HG02610 (cell line): ENCODE measurements around the gene ST14.

ENCODE experiments used
- ATAC-seq: cut with Tn5 transposase; IDR thresholded peaks from one replicate; pipeline ENCODE4 v1.9.1; 2021; ENCODE audit warnings: mild to moderate bottlenecking, moderate library complexity; ENCODE audit not compliant: unreplicated experiment

The ST14 gene

DNA sequence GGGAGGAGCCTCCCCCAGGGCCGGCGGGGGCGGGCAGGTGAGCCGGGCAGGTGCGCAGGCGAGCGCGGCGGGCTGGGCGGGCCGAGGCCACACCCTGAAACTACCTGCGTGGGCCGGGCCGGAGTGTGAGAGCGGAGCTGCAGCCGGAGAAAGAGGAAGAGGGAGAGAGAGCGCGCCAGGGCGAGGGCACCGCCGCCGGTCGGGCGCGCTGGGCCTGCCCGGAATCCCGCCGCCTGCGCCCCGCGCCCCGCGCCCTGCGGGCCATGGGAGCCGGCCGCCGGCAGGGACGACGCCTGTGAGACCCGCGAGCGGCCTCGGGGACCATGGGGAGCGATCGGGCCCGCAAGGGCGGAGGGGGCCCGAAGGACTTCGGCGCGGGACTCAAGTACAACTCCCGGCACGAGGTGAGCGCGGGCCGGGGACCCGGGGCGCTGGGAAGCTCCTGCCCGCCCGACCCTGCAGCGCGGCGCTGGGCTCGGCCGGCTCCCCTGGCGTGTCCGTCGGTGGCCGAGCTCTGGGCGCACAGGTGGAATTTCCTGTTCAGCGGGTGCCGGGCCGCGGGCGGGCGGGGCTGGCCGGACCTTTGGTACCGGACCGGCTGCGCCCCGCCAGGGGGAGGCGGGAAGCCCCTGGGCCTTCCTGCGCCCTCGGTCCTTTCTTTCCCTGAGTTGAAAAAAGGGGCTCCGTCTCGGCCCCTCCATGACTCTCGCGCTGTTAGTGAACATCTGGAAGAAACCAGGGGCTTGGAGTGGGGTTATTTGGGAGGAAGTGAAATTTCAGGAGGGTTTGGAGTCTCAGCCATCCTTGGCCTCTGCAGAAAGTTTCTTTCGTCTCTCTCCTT is at the start of gene ST14:
TSS of gene ST14 (plus strand) at position 126 of the 841 bp plus-strand sequence. CDS start at position 324, 198 bp downstream.
- no peak for ATAC-seq

DNA sequence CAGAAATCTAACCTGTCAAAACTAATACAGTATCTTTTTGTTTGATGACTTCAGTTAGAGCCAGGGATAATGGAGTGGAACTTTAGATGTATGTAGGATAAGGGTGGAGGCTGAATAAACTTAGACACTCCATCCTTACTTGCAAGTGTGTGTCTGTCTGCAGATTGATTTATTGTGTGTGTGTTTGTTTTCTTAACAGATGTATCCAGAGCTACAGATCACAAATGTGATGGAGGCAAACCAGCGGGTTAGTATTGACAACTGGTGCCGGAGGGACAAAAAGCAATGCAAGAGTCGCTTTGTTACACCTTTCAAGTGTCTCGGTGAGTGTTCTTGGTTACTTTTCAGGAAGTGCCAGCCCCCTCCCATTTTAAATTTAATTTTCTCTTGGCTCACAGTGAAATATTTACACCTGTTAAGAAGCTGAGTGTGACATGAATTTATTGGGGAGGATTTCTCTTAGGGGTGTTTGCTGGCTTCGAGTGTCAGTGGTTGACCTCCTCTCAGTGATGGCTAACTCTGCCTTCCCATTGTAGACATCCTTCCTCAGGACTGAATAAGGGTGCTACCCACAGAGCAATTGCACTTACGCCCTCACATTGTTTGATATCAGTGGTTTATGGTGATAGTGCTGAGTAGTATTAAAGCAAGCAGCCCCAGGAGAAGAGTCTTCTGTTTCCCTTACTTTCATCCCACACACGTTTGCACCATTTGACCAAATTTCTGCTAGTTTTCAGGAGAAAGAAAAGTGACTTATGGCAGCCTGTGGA is 49.1 kb upstream of the ST14 start:
- no peak for ATAC-seq

DNA sequence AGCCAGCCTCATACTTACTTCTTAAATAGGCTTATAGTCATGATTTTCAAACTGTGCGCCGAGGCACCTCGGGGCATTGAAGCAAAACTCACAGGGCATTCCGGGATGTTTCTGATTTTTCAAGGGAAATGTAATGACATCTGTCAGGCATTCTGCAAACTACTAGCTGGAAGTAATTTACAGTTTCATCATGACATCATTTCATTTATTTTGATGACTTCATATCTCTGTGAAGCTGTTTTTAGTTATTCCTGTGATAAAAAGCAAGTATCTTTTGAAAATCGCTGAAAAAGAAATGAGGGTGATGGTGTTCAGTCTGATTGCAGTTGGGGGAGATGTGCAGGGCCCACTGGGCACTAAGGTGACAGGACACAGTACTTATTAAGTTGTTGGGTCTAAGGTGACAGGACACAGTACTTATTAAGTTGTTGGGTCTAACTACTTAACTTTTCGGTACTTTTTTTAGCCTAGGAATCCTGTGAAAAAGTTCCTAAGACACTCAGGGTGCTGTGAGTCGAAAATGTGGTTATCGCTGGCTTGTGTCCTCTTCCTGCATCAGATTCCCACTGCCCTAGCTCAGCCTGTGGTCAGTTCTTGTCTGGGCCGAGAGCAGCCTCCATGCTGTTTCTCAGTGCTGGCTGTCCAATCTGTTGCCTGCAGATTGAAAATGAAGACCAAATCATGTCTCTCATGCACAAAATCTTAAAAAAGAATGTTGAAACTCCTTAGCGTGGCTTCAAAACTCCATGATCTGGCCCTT is 47.3 kb upstream of the ST14 start:
- ATAC-seq, result no peak

DNA sequence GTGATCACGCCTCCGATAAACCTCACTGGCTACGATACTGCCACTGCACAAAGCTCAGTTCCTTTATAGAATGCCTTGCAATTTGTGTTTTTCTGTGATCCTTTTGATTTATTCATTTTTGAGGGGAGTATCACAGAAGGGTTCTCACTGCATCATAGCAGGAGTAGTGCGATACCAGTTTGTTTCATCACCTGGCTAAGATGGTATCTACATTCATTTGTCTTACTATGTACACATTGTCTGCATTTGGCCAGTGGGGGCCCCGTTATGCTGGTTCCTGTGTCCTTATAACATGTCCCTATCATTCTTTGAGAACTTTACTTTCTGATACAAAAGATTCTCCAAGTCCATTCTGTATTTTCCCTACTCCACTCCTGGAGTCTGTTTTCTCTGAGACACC is 45.3 kb upstream of the ST14 start:
- no peak for ATAC-seq

DNA sequence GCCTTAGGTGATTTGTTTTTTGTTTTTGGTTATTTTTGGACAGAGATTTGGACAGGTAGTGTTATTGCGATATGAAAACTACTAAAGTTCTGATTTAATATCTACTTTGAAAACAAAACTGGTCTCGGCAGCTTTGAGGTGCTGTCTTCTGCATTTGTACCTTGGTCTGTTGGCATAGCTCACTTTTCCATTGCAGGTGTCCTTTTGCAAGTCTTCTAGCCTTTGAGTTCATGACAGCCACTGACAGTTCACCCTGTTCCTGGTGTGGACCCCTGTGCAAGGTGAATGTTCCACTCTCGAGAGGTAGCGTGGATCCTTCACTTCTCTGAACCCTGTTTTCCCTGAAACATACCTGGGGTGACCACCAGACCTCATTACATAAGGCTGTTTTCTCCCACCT is 44.9 kb upstream of the ST14 start:
- no peak for ATAC-seq

DNA sequence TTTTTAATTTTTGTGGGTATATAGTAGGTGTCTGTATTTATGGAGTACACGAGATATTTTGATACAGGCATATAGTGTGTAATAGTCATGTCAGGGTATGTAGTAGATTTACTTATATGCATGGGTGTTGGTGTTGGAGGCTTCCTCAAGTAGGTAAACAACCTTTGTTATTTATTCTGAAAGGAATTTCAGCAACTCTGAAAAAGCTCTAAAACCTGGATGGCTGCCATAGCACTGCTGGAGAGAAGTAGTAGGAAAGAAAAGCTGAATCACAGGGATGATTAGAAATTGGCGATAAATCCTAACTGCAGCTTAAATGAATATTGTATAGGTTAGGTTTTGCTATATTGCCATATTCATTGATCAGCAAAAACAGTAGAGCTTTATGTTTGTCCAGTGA is 44.4 kb upstream of the ST14 start:
- ATAC-seq, result no peak

DNA sequence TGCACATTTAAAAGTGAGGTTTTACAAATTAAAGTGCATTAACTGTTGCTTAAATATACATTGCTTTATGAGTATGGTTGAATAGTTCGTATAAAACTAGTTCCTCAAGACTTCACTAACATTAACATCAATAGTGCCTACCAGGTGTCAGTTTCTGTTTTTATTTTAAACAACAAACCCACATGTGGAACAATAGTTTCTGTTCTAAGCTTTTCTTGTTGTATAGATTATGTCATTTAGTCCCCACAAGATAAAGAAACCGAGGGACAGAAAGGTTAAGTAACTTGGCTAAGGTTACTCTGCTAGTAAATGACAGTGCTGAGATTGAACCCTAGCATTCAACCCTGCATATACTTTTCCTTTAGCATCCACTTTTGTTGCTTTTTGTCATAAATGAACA is 41.4 kb upstream of the ST14 start:
- ATAC-seq, result peak; percentile 86

DNA sequence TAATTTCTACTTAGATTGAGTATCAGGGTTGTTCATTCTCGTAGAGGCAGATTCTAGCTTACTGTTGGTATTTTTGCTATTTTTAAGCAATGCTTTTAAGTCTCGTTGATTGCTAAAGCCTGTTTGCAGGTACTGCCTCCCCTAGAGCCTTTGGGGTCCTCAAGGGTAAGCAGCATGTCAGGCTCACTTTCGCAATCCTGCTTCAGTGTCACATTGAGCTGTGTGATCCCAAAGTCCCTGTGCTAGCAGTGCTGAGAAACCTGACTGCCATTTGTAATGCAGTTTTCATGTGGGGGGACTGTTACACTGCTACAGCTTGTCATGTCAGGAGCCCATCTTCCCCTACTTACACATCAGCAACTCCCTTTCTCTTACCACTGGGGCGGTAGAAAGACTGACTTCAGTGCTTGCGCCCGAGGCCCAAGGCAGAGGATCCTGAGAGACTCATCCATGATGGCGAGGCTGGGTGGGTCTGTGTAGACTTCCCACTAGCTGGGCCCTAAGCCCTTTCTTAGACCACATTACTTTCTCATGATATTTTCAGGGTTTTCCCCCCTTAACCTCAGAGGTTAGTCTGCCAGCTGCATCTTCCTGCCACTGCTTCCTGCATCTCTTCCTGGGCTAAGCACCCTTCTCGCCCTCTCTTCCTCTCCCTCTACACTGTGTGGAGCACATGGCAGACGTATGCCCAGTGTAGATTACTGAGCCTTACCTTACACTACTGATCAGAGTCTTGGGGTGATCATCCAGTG is 40.8 kb upstream of the ST14 start:
- ATAC-seq, result no peak

DNA sequence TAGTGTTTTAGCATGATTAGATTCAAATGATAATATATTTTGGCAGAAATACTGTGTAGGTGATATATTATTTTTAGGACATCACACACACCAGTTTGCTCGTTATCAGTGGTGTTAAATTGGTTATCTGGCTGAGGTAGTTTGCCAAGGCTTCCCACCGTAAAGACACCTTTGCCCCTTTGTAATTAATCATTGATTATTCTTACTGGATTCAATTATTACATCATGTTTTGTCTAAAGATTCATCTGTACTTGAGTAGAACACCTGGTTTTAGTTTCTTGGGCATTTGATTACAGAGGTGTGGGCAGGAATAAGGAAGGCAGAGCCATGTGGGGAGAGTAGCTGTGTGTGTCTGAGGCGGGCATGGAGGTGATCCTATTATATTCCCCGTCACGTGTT is 39.5 kb upstream of the ST14 start:
- ATAC-seq, result no peak

DNA sequence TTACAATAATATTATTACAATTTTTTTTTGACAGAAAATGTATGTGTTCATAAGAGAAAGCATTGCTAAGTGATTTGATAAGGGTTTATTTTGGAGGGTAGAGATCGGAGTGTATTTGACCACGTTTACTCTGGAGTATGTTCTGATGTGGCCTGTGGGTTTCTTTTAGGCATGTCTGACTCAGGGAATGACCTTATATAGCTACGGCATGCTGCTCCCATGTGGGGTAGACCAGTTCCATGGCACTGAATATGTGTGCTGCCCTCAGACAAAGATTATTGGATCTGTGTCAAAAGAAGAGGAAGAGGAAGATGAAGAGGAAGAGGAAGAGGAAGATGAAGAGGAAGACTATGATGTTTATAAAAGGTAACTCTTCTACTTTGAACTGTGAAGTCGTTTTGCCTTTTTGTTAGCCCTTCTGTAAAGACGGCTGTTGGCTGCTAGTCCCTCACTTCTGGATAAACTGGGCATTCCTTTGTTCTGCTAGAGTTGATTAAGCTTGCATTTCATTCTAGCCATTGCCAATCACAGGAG is 38.1 kb upstream of the ST14 start:
- ATAC-seq, result no peak

DNA sequence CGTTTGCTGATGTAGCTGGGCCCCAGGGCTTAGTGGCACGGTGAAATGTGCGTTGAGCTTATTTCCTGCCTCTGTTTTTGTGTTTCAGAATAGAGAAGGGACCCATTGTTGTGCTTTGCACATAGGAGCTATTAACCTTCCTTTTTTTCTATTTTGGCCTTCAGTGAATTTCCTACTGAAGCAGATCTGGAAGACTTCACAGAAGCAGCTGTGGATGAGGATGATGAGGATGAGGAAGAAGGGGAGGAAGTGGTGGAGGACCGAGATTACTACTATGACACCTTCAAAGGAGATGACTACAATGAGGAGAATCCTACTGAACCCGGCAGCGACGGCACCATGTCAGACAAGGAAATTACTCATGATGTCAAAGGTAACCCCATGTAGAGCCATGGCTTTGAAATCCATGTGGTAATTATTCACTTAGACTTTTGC is 37.4 kb upstream of the ST14 start:
- no peak for ATAC-seq

DNA sequence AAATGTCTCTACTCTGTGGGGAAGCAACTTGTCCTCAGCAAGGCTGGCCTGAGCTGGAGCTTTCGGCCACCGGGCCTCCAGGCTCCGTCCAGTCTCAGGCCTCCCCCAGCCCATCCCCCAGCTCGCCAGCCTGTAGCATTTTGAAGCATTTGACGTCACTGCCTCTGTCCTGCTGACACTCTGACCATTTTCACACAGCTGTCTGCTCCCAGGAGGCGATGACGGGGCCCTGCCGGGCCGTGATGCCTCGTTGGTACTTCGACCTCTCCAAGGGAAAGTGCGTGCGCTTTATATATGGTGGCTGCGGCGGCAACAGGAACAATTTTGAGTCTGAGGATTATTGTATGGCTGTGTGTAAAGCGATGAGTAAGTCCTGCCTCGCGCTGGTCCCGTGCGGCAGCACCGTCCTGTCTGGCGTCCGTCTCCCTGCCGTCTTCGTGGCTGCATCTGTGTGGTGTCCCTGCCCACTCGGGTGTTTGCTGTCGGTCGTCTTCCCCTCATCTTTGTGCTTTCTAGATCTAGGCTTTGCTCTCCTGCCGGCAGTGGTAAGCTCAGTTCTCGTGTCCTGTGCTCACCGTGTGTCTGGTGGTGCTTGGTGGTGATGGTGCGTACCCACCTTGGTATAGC is 36.1 kb upstream of the ST14 start:
- ATAC-seq, result no peak

DNA sequence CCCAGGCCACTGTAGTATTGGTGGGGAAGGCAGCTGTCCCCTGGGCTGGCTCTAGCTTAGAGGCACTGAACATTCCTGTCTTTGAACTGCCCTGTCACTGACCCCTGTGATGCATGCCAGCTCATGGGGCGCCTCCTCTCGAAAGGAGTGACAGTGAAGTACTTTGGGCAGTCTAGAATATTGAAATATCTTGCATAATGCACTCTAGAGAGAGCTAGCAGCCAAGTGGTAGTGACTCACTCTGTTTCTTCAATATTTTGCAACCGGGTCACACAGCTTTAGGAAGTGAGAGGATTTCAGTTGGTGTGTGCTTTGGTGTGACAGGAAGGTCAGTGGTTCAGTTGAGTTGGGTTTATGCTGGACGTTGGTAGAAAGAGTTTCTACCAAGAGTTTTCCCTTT is 35.5 kb upstream of the ST14 start:
- ATAC-seq, result no peak

DNA sequence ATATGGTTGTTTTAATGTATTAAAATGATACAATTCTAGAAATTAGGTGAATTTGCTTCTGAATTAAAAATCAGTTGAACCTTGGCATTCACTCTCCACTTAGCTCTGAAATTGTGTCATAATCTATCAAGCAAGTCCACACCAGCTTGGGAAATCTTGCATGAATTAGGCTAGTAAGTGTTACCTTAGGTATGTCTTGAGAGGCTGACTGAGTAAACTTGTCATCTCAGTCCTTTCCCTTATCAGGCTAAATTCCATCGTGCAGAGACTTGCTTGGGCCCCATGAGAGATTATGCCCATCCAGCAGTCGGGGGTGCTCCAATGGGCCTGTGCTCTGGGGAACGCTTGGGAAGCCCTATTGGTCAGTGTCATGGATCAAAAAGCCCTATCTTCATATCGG is 33.9 kb upstream of the ST14 start:
- ATAC-seq, result no peak

DNA sequence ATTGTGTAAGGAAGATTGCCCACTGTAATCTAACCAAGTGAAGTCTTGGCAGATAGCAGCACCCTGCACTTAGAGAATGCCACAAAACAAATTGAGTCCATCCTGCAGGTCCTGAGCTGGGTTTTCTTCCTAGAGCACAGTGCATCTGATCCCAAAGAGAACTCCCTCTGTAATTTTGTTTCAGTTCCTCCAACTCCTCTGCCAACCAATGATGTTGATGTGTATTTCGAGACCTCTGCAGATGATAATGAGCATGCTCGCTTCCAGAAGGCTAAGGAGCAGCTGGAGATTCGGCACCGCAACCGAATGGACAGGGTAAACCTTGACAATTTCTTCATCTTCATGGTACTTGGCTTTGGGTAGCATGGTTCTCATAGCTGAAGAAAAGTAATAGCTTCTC is 33.1 kb upstream of the ST14 start:
- no peak for ATAC-seq

DNA sequence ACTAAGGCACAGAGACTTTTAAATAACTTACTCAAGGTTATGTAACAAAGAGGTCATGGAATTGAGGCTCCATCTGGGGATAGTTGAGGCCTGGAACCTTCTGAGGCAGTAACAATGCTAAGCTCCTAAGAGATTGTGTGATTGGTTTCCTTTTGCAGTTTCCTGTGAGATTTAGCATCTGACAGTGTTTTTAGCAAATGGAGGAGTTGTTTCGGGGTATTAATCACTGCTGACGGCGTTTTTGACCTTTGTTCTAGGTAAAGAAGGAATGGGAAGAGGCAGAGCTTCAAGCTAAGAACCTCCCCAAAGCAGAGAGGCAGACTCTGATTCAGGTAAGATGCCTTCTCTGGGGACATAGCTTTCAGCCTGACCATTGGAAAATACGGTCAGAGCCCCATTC is 32.1 kb upstream of the ST14 start:
- ATAC-seq, result no peak

DNA sequence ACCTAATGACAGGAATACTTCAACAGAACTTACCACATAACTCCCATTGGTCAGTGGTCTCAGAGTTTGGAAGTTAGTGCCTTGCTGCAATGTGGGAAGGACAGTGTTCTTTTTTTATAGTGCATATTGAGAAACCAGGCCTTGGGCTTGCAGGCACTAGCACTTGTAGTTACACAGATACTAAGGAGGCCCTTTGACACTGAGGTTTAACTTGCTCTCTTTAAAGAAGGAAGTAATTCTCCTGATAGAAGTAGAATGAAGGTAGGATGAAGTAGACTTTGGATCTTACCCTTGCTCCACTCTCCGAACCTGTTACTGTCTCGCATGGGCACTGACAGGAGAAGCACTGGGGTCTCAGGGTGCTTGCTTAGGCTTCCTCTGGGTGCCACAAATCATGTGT is 31.0 kb upstream of the ST14 start:
- no peak for ATAC-seq

DNA sequence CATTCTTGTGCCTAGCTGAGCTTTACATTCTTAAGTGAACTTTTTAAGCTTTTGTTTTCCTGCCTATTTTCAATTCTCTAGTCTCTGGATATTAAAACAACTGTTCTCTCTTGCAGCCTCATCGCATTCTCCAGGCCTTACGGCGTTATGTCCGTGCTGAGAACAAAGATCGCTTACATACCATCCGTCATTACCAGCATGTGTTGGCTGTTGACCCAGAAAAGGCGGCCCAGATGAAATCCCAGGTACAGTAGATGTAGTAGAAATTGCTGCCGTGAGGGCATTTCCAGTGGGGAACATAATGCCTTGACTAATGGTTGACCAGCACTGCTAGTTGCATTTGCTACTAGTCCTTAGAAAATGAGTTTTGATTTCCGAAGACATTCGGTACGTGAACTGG is 29.7 kb upstream of the ST14 start:
- ATAC-seq, result no peak

DNA sequence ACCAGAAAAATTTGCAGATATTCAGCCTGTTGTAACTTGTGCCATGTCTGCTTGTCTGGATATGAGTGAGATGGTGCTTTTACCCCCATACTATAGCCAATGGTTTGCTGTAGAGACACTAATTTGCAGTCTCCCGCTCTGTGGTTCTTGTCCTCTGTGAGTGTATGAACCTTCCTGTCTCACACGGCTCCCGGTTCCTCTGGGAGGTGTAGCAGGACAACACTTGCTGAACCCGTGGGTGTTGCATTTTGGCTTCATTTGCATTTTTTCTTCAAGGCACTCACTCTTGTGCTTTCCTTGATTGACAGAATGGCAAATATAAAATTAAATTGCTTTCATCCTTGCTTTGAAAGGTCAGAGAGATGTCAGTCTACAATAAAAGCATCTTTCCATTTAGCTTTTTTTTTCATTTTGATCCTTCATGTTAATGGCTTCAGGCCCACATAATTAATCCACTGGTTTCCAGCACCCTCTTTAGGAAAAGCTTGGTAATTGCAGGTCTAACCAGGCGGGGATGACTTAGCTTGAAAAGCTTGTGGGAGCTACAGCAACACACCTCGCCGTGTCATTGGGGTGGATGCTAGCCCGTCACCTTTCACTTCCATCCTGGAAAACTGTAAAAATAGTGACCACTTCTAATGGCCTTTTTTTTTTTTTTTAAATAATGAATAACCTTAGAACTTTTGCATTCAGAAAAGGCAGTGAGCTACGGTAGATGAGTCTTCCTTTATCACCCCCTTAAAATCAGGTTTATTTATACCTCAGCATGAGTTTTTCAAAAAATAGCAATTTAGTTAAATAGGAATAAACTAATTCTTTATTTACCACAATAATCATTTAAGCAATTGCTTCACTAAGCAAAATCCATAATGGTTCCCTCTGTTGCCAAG is 27.4 kb upstream of the ST14 start:
- peak; percentile 75 for ATAC-seq
